Hepatocyte (in vitro differentiated cells): ENCODE data around the gene MAP7. TPM values are rescaled to one million over a fixed set of nuclear protein-coding genes. Genes with fewer than 3 reads are reported as not detected.
"Not testable (repeated sequence)": the region's sequence is repeated elsewhere in the genome, so short reads cannot be mapped to it uniquely, and the experiment has no call there.

Experiments used
- DNase-seq: peaks from one replicate; pipeline ENCODE4 v3.0.0-alpha.2; 2016; ENCODE audit warnings: low spot score
- H2AFZ ChIP-seq: fragments of 200-600 bp; sonication (generic); 2 replicates; pipeline ENCODE4 v1.6.0; 2016; ENCODE audit warnings: antibody characterized with exemption, mild to moderate bottlenecking
- H3K27ac ChIP-seq: fragments of 200-600 bp; sonication (generic); 2 replicates; pipeline ENCODE4 v1.5.1; 2016; ENCODE audit warnings: mild to moderate bottlenecking
- H3K27me3 ChIP-seq: fragments of 200-600 bp; sonication (generic); 2 replicates; pipeline ENCODE4 v1.6.1; 2016
- H3K36me3 ChIP-seq: fragments of 200-600 bp; sonication (generic); replicated peaks from 2 replicates; pipeline ENCODE4 v1.5.1; 2016; ENCODE audit warnings: low read depth; ENCODE audit not compliant: insufficient read depth
- H3K4me1 ChIP-seq: fragments of 200-600 bp; sonication (generic); 2 replicates; pipeline ENCODE4 v1.5.1; 2016; ENCODE audit warnings: mild to moderate bottlenecking, moderate library complexity; ENCODE audit not compliant: insufficient read depth
- H3K4me2 ChIP-seq: fragments of 200-600 bp; sonication (generic); 2 replicates; pipeline ENCODE4 v1.6.0; 2016
- H3K4me3 ChIP-seq: fragments of 200-600 bp; sonication (generic); 2 replicates; pipeline ENCODE4 v1.5.1; 2016; ENCODE audit warnings: mild to moderate bottlenecking
- H3K79me2 ChIP-seq: fragments of 200-600 bp; sonication (generic); 2 replicates; pipeline ENCODE4 v1.6.0; 2017; ENCODE audit warnings: mild to moderate bottlenecking
- H3K9me2 ChIP-seq: fragments of 200-600 bp; sonication (generic); replicated peaks from 2 replicates; pipeline ENCODE4 v1.6.0; 2017; ENCODE audit warnings: mild to moderate bottlenecking; ENCODE audit not compliant: insufficient read depth
- H3K9me3 ChIP-seq: fragments of 200-600 bp; sonication (generic); 2 replicates; pipeline ENCODE4 v1.5.1; 2016; ENCODE audit warnings: low read depth, mild to moderate bottlenecking
- H4K20me1 ChIP-seq: fragments of 200-600 bp; sonication (generic); 2 replicates; pipeline ENCODE4 v1.6.0; 2016; ENCODE audit warnings: mild to moderate bottlenecking; ENCODE audit not compliant: insufficient read depth, poor library complexity, severe bottlenecking
- CTCF ChIP-seq: fragments of 200-600 bp; sonication (generic); IDR thresholded peaks from 2 replicates; pipeline ENCODE4 v1.5.1; 2016; ENCODE audit warnings: antibody characterized with exemption, mild to moderate bottlenecking; ENCODE audit not compliant: poor library complexity
- EZH2 ChIP-seq: fragments of 200-600 bp; sonication (generic); IDR thresholded peaks from 2 replicates; pipeline ENCODE4 v1.6.1; 2016; ENCODE audit warnings: antibody characterized with exemption, mild to moderate bottlenecking, borderline replicate concordance
- EZH2phosphoT487 ChIP-seq: fragments of 200-600 bp; sonication (generic); IDR thresholded peaks from one replicate; pipeline ENCODE4 v1.6.1; 2018; ENCODE audit warnings: antibody characterized with exemption, mild to moderate bottlenecking, low read depth, moderate library complexity; ENCODE audit not compliant: unreplicated experiment, severe bottlenecking
- WGBS: methylation state at CpG from one replicate; pipeline ENCODE4 v1.1.6; 2016; ENCODE audit warnings: low lambda C conversion rate; ENCODE audit errors: missing lambda C conversion rate; 5-methylcytosine and 5-hydroxymethylcytosine counted together
- polyA plus RNA-seq: library from polyadenylated mRNA; unstranded; fragments of >200 nt; fragmentation: Nextera tagmentation; extraction: Ambion mirVana; gene quantifications from 2 replicates; pipeline ENCODE4 v1.2.1, GENCODE V29; 2016
- total RNA-seq: library from RNA; depleted of rRNA; stranded (reverse); fragments of >200 nt; gene quantifications from 2 replicates; pipeline ENCODE4 v1.2.3, GENCODE V29; 2014

MAP7 gene
- total and polyA plus RNA-seq, 2 experiments from 2014 or later, result 13.4 to 22.9 TPM

GRCh38 chr6:136403110-136403980 is 146.9 kb downstream of the MAP7 start:
- H3K4me3 ChIP-seq, result no peak overlapping the region
- no peaks in the 10 kb centered on the region for H3K4me1 ChIP-seq
- no peak overlapping the region for H3K4me2 ChIP-seq
- H3K27me3 ChIP-seq, result no peaks in the 10 kb centered on the region
- H3K9me2 ChIP-seq, result no peaks in the 10 kb centered on the region
- no peaks in the 10 kb centered on the region for H3K79me2 ChIP-seq
- H4K20me1 ChIP-seq, result no peaks in the 10 kb centered on the region
- DNase-seq, result peak; percentile 51
- H3K9me3 ChIP-seq, result no peaks in the 10 kb centered on the region
- TF ChIP-seq EZH2phosphoT487 (no peak), CTCF (no peak), EZH2 (no peak)
- peak overlapping the region; percentile 72 for H3K27ac ChIP-seq
- no peaks in the 10 kb centered on the region for H3K36me3 ChIP-seq
- no peak overlapping the region for H2AFZ ChIP-seq
- 68% methylated on average over 6 of the region's 6 CpGs for WGBS

- TF ChIP-seq CTCF (no peak), EZH2phosphoT487 (no peak), EZH2 (no peak)
- H3K4me1 ChIP-seq, result no peaks in the 10 kb centered on the region
- no peaks in the 10 kb centered on the region for H3K9me3 ChIP-seq
- no peak overlapping the region for H2AFZ ChIP-seq
- H3K9me2 ChIP-seq, result no peaks in the 10 kb centered on the region
- H4K20me1 ChIP-seq, result no peaks in the 10 kb centered on the region
- no peak overlapping the region for H3K4me3 ChIP-seq
- no peaks in the 10 kb centered on the region for H3K79me2 ChIP-seq
- H3K4me2 ChIP-seq, result no peak overlapping the region
- no peaks in the 10 kb centered on the region for H3K27me3 ChIP-seq
- no peak for DNase-seq
- no peaks in the 10 kb centered on the region for H3K36me3 ChIP-seq
- 87% methylated on average over 3 of the region's 3 CpGs for WGBS
- no peak overlapping the region for H3K27ac ChIP-seq
Observed at GRCh38 chr6:136401749-136402148, 148.5 kb downstream of the MAP7 start.

- H3K27ac ChIP-seq, H3K27me3 ChIP-seq, H3K9me2 ChIP-seq, H3K4me2 ChIP-seq, H2AFZ ChIP-seq, H4K20me1 ChIP-seq, H3K4me3 ChIP-seq, H3K4me1 ChIP-seq, H3K79me2 ChIP-seq, DNase-seq, H3K9me3 ChIP-seq, H3K36me3 ChIP-seq: not testable (repeated sequence)
- 96% methylated on average over 4 of the region's 4 CpGs for WGBS
Observed at GRCh38 chr6:136401236-136401635, 149.0 kb downstream of the MAP7 start.

DNA sequence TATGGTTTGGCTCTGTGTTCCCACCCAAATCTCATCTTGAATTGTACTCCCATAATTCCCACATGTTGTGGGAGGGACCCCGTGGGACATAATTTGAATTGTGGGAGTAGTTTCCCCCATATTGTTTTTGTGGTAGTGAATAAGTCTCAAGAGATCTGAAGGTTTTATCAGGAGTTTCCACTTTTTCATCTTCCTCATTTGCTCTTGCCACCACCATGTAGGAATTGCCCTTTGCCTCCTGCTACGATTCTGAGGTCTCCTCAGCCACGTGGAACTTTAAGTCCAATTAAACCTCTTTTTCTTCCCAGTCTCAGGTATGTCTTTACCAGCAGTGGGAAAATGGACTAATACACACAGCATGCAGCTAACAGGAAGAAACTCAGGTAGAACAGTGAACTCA is 151.8 kb downstream of the MAP7 start:
- no peak overlapping the region for H3K27ac ChIP-seq
- H3K36me3 ChIP-seq, result no peaks in the 10 kb centered on the region
- no peaks in the 10 kb centered on the region for H3K4me1 ChIP-seq
- H3K79me2 ChIP-seq, result no peaks in the 10 kb centered on the region
- no peak for TF ChIP-seq EZH2
- TF ChIP-seq EZH2phosphoT487, result no peak
- no peak for TF ChIP-seq CTCF
- no peaks in the 10 kb centered on the region for H3K9me3 ChIP-seq
- H4K20me1 ChIP-seq, result no peaks in the 10 kb centered on the region
- H3K9me2 ChIP-seq, result no peaks in the 10 kb centered on the region
- H3K4me3 ChIP-seq, result no peak overlapping the region
- H3K27me3 ChIP-seq, result no peaks in the 10 kb centered on the region
- no peak for DNase-seq
- H2AFZ ChIP-seq, result no peak overlapping the region
- 86% methylated on average over 3 of the region's 3 CpGs for WGBS
- H3K4me2 ChIP-seq, result no peak overlapping the region
